A673 (cell line): Measurements from ENCODE around the gene TNIP1. TPM values are rescaled to one million over a fixed set of nuclear protein-coding genes. Genes with fewer than 3 reads are reported as not detected.

Experiments used
- BruUV-seq: library from RNA; stranded (reverse); fragments of 400-500 nt; replicated peaks from 2 replicates; lab custom pipeline; 2021; lab: Mats Ljungman, UMichigan
- CTCF ChIA-PET: fragments of 300-600 bp; sonication (Branson Sonifier 250); formaldehyde crosslinking; loops from one replicate; lab custom pipeline; 2022; ENCODE audit warnings: antibody characterized with exemption; lab: Charles Lee
- POLR2A ChIA-PET: fragments of 300-600 bp; sonication (Branson Sonifier 250); formaldehyde crosslinking; loops from one replicate; lab custom pipeline; 2022; ENCODE audit warnings: antibody characterized with exemption; ENCODE audit not compliant: low non-redundant PET; lab: Charles Lee
- DNase-seq: peaks from one replicate; pipeline ENCODE4 v3.0.0-alpha.2; 2015; ENCODE audit warnings: low spot score
- H3K27ac ChIP-seq: fragments of 200-600 bp; sonication (generic); 2 replicates; pipeline ENCODE4 v1.5.1; 2016; ENCODE audit warnings: mixed run types, low read depth, mild to moderate bottlenecking, mixed read lengths, antibody characterized with exemption, low read length; ENCODE audit not compliant: poor library complexity, severe bottlenecking
- H3K27me3 ChIP-seq: fragments of 200-600 bp; sonication (generic); replicated peaks from 2 replicates; pipeline ENCODE4 v1.6.1; 2017; ENCODE audit warnings: mixed run types, low read depth, mild to moderate bottlenecking, mixed read lengths, antibody characterized with exemption, low read length; ENCODE audit not compliant: insufficient read depth, poor library complexity
- H3K36me3 ChIP-seq: fragments of 200-600 bp; sonication (generic); 2 replicates; pipeline ENCODE4 v1.6.1; 2016; ENCODE audit warnings: mixed run types, mild to moderate bottlenecking, mixed read lengths, antibody characterized with exemption, low read length; ENCODE audit not compliant: insufficient read depth, poor library complexity, severe bottlenecking
- H3K4me1 ChIP-seq: fragments of 200-600 bp; sonication (generic); 2 replicates; pipeline ENCODE4 v1.6.1; 2017; ENCODE audit warnings: mixed run types, mild to moderate bottlenecking, mixed read lengths, antibody characterized with exemption, low read length; ENCODE audit not compliant: insufficient read depth, poor library complexity, severe bottlenecking
- H3K4me3 ChIP-seq: fragments of 200-600 bp; sonication (generic); 2 replicates; pipeline ENCODE4 v1.5.1; 2016; ENCODE audit warnings: low read depth, mixed run types, mild to moderate bottlenecking, mixed read lengths, low read length; ENCODE audit not compliant: poor library complexity, severe bottlenecking
- H3K9me3 ChIP-seq: fragments of 200-600 bp; sonication (generic); 2 replicates; pipeline ENCODE4 v1.6.1; 2016; ENCODE audit warnings: mixed run types, low read depth, mild to moderate bottlenecking, mixed read lengths, antibody characterized with exemption, low read length; ENCODE audit not compliant: poor library complexity, severe bottlenecking
- CTCF ChIP-seq: fragments of 300-800, 200-600 bp; sonication (generic); conservative IDR thresholded peaks from 2 replicates; pipeline ENCODE4 v1.5.1; 2017; ENCODE audit warnings: low read depth, mild to moderate bottlenecking, antibody characterized with exemption, low read length, moderate library complexity, mixed read lengths
- EZH2 ChIP-seq: fragments of 200-600 bp; sonication (generic); IDR thresholded peaks from 2 replicates; pipeline ENCODE4 v1.6.1; 2017; ENCODE audit warnings: borderline replicate concordance, low read depth, mild to moderate bottlenecking, mixed read lengths, antibody characterized with exemption, low read length; ENCODE audit not compliant: poor library complexity, severe bottlenecking
- intact Hi-C: fragments of 100-400 bp; cut with micrococcal nuclease; formaldehyde crosslinking; loops from one replicate; pipeline ENCODE4 v1.10.0; 2022; ENCODE audit not compliant: unreplicated experiment
- total RNA-seq: library from RNA; stranded (reverse); gene quantifications from 2 replicates; pipeline ENCODE4 v1.2.3, GENCODE V29; 2021

The TNIP1 gene
- total RNA-seq, 1 experiment from 2014 or later = 33.3 TPM

- CTCF ChIA-PET = interaction anchor here (0.9 kb wide), 1 partner anchor 128 kb away, joined by 3 read pairs; no protein-coding TSS in a partner anchor
- DNase-seq = no peak
- H3K9me3 ChIP-seq = no peaks in the 10 kb centered on the region
- H3K4me3 ChIP-seq = no peak overlapping the region
- BruUV-seq = no TSS peak
- H3K27me3 ChIP-seq = no peaks in the 10 kb centered on the region
- H3K4me1 ChIP-seq = no peaks in the 10 kb centered on the region
- no peaks in the 10 kb centered on the region for H3K36me3 ChIP-seq
- POLR2A ChIA-PET = no interaction called here
- no peak overlapping the region for H3K27ac ChIP-seq
- intact Hi-C loops = no loop called here
- TF ChIP-seq EZH2 (no peak), CTCF (no peak)
These were observed 39.1 kb downstream of the TNIP1 start for GRCh38 chr5:151041577-151042268.

- no peak overlapping the region for H3K27ac ChIP-seq
- intact Hi-C loops = no loop called here
- no peaks in the 10 kb centered on the region for H3K27me3 ChIP-seq
- ChIA-PET CTCF (no interaction called here), POLR2A (no interaction called here)
- TF ChIP-seq EZH2 = no peak
- TF ChIP-seq CTCF = no peak
- peaks cover 3% of the 10 kb centered on the region for H3K36me3 ChIP-seq
- DNase-seq = no peak
- no peak overlapping the region for H3K4me3 ChIP-seq
- H3K9me3 ChIP-seq = no peaks in the 10 kb centered on the region
- no peaks in the 10 kb centered on the region for H3K4me1 ChIP-seq
- no TSS peak for BruUV-seq
These were observed 40.6 kb downstream of the TNIP1 start for GRCh38 chr5:151040211-151040747.

GRCh38 chr5:151039665-151040064 lies 41.2 kb downstream of the TNIP1 start:
- Histone ChIP-seq H3K4me3 (no peak overlapping the region), H3K27ac (no peak overlapping the region), H3K4me1 (no peaks in the 10 kb centered on the region), H3K27me3 (no peaks in the 10 kb centered on the region), H3K36me3 (peaks cover 3% of the 10 kb centered on the region), H3K9me3 (no peaks in the 10 kb centered on the region)
- ChIA-PET CTCF (no interaction called here), POLR2A (no interaction called here)
- intact Hi-C loops = no loop called here
- no peak for TF ChIP-seq CTCF
- no peak for TF ChIP-seq EZH2
- DNase-seq = no peak
- BruUV-seq = no TSS peak
